Left cardiac atrium (tissue), 4 donors: Measurements from ENCODE around the gene MAMLD1. TPM values are rescaled to one million over a fixed set of nuclear protein-coding genes. Genes with fewer than 3 reads are reported as not detected.

Experiments
- ATAC-seq, 2 donors: fragments of 200-7000 bp; cut with Tn5 transposase; one replicate each; pipeline ENCODE4 v1.9.1; 2020; ENCODE audit warnings: mild to moderate bottlenecking in 2 of 2, moderate library complexity in 2 of 2
- DNase-seq: peaks from one replicate; pipeline ENCODE4 v3.0.0-alpha.2; 2020
- intact Hi-C, 2 donors: fragments of 100-400 bp; cut with DNase I; formaldehyde crosslinking; loops; one replicate each; pipeline versions ENCODE4 v1.14.1 to v1.15.1; 2022 to 2023
- total RNA-seq, 2 donors: library from RNA; stranded (reverse); fragmentation: NEBNext Ultra II Directional; extraction: Animal tissue kit (Norgen Biotek cat#: 25700); gene quantifications; one replicate each; pipeline ENCODE4 v1.2.1, GENCODE V29; 2021
- donor health status: DM: no; HTN: yes; CAD: no.
- donor health status: DM: no; HTN: yes; CAD: no; lungs with severe emphysema.
- donor health status: DM: yes; HTN: yes; CAD: no.
- donor health status: Dilated cardiomyopathy.

The MAMLD1 gene
- total RNA-seq, 2 donors from 2014 or later, result 2.7 to 3.2 TPM

DNA sequence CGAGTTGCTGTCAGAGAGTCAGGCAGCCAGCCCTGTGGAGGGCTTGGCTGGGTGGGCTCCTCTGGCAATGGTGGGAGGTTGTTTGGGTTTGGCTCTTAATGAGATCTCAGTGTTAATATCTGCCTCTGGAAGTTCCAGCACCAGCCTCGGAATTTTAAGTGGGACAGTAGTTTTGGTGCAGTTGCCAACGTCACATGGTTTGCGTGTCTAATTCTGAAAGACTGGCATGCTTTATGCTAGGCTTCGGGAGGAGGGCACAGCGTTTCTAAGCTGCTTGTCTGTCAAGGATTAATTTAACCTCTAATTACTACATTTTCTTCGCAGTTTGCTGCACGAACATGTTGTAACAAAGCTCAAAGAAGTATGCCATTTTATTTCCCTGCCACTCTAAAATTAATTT lies 9.2 kb downstream of the MAMLD1 start:
- ATAC-seq, result peak; percentile 24 to 76
- no peak for DNase-seq
- intact Hi-C loops, result no loop called here

DNA sequence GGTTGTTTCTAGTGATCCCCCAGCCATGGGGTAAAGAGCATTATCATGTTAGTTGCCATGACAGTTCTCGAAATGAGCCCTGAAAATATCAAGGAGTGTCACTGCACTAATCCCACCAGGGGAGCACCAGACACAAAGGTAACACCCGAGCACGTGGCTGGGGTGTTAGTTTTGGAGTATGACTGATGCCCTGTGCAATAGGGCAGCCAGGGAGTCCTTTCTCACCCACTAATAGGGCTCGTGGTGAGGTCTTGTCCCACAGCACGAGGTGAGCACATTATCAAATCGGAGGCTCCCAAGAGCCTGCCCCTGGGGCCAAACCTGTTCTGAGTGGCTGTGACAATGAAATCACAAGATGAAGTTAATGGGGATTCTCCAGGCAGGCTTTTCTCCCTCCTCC lies 9.6 kb downstream of the MAMLD1 start:
- intact Hi-C loops, result no loop called here
- no peak for DNase-seq
- ATAC-seq, result no peak

DNA sequence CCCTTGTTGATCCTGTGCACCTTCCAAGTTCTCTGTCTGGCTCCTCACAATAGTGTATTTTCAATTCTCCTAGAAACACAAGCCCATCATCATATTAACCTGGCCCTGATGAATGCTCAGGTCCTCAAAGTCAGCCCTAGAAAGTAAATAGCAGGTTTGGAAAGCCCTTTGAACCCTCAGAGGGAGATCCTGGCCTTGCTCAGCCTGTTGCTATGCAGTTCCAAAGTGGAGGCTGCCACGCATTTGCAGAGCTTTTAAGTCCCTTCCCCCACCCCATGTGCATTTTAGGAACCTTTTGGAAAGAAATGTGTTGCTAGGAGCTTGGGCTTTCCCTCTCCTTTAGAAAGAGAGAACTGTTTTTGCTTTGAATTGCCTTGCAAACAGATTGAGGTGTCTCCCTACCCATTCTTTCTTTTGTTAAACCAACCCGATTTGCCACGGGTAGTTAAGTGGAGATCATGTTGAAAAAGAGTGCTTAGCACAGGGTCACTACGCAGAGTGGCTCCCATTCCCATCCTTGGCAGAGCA lies 12.2 kb downstream of the MAMLD1 start:
- intact Hi-C loops, result no loop called here
- ATAC-seq, result no peak
- DNase-seq, result no peak

DNA sequence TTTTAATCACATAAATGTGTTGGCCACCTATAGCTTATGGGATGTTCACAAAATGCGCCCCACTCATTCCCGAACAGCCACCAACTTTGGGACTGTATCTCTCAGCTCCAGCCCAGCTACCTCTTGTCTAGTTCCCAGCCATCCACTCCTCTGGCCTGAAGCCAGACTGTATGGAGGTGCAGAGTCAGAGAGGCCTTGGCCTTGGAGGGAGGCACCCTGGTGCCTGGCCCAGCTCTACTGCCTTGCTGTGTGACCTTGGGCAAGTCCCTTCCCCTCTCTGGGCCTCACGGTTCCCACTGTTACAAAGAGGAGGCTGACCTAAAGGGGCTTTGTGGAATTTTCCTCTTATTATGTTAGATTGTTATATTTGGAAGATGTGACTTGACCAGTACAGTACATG lies 13.9 kb downstream of the MAMLD1 start:
- intact Hi-C loops, result no loop called here
- DNase-seq (no peak), ATAC-seq (no peak)

DNA sequence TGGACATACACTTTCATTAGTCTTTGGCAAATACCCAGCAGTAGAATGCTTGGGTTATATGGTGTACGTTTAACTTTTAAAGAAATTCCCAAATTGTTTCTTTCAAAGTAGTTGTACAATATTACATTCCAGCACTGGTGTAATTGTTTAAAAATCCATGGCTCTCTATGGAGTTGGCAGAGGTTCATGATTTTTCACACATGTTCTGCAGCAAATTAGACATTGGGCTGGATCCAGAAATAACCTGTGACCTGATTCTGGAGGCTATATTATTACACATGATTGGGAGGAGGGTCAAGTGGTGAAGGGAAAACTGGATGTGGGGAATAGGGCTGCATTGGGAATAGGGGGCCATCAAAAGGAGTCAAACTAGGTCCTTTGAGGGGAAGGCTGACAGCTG lies 41.9 kb downstream of the MAMLD1 start:
- ATAC-seq, result no peak
- intact Hi-C loops, result no loop called here
- no peak for DNase-seq

DNA sequence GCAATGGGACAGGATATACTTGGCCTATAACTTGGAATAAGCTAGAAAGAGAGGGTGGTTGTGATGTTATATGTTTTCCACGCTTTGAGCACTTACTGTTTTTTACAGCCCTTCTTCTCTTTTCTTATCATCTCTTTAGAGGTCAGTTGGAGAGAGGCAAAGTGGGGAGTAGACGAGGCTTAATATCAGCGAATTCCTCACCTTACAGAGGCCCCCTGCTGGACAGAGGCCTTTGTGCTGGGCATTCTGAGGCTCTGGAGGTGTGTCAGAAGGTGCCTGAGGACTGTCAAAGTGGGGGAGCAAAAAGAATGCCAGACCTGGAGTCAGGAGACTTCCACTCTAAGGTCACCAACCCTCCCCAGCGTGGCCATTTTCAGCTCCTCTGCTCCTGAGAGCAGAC lies 42.5 kb downstream of the MAMLD1 start:
- intact Hi-C loops, result no loop called here
- ATAC-seq, result no peak
- DNase-seq, result no peak

DNA sequence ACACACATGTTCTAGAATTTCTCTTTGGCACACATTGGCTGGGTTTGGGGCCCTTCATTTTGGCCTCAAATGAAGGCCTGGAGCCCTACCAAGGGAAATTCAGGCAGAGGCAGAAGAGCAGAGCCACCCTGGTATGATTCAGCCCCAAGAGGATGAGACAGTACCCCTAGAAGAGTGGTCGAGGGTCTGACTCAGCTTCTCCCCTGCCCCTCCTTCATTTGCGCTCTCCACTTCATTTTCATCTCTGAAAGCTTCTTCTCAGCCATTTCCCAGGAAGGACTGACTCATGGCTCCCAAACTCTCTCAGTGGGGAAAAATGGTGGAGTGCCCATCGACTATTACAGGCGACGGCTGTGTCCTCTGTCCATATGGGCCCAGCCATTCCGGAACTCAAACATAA lies 43.5 kb downstream of the MAMLD1 start:
- intact Hi-C loops, result no loop called here
- ATAC-seq (no peak), DNase-seq (no peak)

DNA sequence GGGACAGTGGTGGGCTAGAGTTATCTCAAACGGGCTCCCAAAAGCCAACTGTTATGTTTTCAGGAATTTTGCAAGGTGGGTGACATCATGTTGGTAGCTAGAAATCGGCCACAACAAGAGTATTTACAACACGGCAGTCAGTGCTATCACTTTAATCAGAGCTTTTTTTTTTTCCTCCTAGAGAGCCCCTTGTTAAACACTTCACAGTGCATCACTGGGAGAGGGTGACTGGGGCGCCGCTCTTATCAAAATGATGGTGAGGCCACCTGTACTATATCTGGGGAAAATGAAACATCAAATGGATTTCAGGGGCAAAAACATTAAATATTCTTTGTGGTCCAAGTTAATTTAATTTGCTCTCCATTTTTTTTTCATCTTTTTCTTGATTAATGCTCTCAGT lies 44.9 kb downstream of the MAMLD1 start:
- no peak for ATAC-seq
- no peak for DNase-seq
- intact Hi-C loops, result no loop called here

DNA sequence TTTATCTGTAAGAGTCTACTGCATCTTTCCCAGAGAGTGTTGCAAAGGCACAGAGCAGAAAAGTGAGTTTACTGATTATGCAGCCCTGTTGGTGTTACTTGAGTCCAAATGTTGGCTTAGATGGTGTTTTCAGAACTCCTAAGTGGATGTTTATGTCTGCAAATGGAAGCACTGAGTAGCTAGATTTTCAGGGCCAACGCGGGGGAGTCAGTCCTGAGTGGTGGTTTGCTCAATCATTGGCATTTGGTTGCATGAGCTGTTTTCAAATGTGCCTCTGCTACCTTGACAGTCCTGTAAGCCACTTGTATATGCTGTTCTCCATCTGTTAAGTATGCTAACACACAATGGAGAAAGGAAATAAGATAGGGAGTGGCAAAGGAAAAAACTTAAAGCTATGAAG lies 45.4 kb downstream of the MAMLD1 start:
- ATAC-seq (no peak), DNase-seq (no peak)
- intact Hi-C loops, result no loop called here

GRCh38 chrX:150409486-150409885 lies 46.4 kb downstream of the MAMLD1 start:
- no peak for DNase-seq
- ATAC-seq, result peak; percentile 70 to 72
- intact Hi-C loops, result no loop called here

DNA sequence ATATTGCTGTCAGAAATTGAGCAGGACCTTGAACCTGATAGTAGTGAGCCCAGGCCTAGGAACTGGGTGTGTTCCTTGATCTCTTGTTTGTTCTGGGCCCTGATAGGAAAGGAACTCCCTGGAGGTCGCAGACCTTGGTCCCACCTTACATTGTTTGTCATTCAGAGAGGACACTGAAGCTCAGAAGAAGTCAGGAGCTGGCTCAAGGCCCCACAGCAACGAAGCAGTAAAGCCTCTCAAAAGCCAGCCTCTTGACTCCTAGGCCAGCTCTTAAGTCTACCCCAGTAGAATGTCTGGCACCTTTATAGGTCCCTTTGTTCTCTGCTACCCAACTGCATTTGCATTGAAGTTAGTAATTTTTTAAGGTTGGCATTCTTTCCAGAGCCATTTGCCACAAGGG lies 46.8 kb downstream of the MAMLD1 start:
- DNase-seq (no peak), ATAC-seq (no peak)
- intact Hi-C loops, result no loop called here

DNA sequence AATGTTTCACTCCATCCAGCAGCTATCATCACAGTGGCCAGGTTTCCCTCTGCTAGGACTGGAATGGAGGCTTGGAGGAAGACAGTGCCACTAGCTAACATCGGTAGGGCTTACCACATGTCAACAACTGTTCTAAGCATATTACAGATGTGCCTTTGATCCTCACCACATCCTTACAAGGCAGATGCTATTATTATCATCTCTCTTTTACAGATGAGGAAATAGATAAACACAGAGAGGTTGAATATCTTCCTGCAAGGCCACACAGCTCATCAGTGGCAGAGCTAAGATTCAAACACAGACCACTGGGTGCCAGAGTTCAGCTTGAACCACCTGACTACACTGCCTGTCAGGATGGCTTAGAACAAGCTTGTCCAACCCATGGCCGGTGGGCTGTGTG lies 47.4 kb downstream of the MAMLD1 start:
- DNase-seq, result no peak
- intact Hi-C loops, result no loop called here
- ATAC-seq, result peak in 1 of 2 donors; percentile 49

GRCh38 chrX:150411656-150412055 lies 48.5 kb downstream of the MAMLD1 start:
- DNase-seq, result no peak
- no peak for ATAC-seq
- intact Hi-C loops, result no loop called here

GRCh38 chrX:150414228-150414627 lies 51.1 kb downstream of the MAMLD1 start:
- DNase-seq, result no peak
- intact Hi-C loops, result no loop called here
- ATAC-seq, result no peak

DNA sequence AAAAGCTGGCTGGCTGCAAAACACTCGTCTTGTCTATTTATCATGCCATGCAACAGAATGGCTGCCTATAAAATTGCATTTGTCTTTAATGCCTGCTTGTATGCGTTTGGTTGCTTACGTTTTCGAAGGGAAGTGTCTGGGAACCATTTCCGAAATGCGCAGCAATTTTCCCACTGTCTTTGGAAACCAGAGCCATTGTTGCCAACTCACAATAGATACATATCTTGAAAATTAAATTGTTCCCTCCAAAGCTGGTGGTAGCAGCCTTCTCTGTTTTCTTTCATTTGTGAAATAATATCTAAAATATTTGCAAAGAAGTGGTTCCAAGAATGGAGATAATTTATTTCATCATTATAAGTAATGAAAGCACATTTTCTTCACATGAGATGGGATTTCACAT lies 53.4 kb downstream of the MAMLD1 start:
- no peak for ATAC-seq
- no peak for DNase-seq
- intact Hi-C loops, result no loop called here

DNA sequence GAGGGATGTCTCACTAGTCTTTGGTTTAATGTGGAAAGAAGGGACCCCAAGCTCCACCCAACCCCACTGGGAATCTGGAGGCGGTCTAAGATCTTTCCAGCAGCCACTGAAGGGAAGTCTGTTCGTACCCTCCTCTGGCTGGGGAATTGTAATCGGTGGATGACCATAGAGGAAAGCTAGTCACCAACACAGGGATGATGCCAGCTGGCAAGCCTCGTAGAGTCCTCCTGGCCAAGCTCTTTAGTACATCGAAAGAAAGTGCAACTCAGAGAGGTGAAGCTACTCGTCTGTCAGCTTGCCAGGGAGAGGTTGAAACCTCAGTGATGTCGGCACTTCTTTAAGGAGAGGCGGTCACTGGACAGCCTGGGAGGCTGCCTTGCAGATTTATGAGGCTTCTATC lies 58.7 kb downstream of the MAMLD1 start:
- ATAC-seq, result peak; percentile 53 to 66
- DNase-seq, result peak; percentile 67
- intact Hi-C loops, result no loop called here

DNA sequence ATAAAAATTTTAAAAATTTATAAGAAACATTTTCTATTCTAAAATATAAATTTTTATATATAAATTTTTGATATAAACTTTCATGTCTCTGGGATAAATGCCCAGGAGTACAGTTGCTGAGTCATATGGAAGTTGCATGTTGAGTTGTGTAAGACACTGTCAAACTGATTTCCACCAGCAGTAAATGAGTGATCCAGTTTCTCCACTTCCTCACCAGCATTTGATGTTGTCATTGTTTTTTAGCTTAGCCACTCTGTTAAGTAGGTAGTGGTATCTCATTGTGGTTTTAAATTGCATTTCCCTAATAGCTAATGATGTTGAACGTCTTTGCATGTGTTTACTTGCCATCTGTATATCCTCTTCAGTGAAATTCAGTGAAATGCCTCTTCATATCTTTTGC lies 66.5 kb downstream of the MAMLD1 start:
- no peak for ATAC-seq
- intact Hi-C loops, result no loop called here

DNA sequence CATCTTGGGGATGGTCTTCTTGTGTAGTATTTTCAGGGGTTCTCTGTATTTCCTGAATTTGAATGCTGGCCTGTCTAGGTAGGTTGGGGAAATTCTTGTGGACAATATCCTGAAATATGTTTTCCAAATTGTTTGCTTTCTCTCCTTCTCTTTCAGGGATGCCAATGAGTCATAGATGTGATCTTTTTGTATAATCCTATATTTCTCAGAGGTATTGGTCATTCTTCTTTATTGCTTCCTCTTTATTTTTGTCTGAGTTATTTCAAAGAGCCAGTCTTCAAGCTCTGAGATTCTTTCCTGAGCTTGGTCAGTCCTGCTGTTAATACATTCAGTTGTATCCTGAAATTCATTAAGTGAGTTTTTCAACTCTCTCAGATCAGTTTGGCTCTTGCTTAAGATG lies 73.1 kb downstream of the MAMLD1 start:
- ATAC-seq (no peak), DNase-seq (no peak)
- intact Hi-C loops, result no loop called here

More for the DNA sequence above, 66.5 kb downstream of the MAMLD1 start:
- no peak for DNase-seq

DNA sequence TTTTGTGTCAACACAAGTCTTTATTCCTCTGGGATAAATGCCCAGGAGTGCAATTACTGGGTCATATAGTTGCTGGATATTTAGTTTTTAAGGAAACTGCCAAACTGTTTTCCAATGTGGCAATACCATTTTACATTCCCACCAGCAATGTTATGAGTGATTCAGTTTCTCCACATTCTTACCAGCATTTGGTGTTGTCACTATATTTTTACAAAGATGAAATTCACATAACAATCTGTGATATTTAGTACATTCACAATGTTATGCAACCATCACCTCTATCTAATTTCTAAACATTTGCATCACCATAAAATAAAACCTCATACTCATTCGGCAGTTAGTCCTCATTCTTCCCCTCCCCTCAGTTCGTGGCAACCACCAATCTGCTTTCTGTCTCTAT lies 75.0 kb downstream of the MAMLD1 start:
- DNase-seq, result no peak
- intact Hi-C loops, result no loop called here
- ATAC-seq, result no peak

GRCh38 chrX:150446151-150446550 lies 83.0 kb downstream of the MAMLD1 start:
- DNase-seq, result no peak
- intact Hi-C loops, result no loop called here
- ATAC-seq, result peak; percentile 30 to 40

- intact Hi-C loops, result no loop called here
- DNase-seq, result no peak
- ATAC-seq, result no peak
Observed at GRCh38 chrX:150446995-150447394, 83.9 kb downstream of the MAMLD1 start.

GRCh38 chrX:150449313-150449712 lies 86.2 kb downstream of the MAMLD1 start:
- no peak for ATAC-seq
- intact Hi-C loops, result no loop called here
- no peak for DNase-seq
